H9 (cell line): ENCODE measurements around the gene PRAMEF1. TPM values are rescaled to one million over a fixed set of nuclear protein-coding genes. Genes with fewer than 3 reads are reported as not detected.
"Not testable (repeated sequence)": the region's sequence is repeated elsewhere in the genome, so short reads cannot be mapped to it uniquely, and the experiment has no call there.

Experiments used
- DNase-seq: peaks from one replicate; pipeline ENCODE4 v3.0.0-alpha.2; 2017
- H2AFZ ChIP-seq: one replicate; pipeline ENCODE4 v1.6.1; 2013; ENCODE audit warnings: mild to moderate bottlenecking, low read length, control low read depth, moderate library complexity
- H2AK5ac ChIP-seq: 2 replicates; pipeline ENCODE4 v1.6.1; 2013; ENCODE audit warnings: low read length, control low read depth, mixed read lengths; ENCODE audit not compliant: insufficient read length
- H2BK120ac ChIP-seq: one replicate; pipeline ENCODE4 v1.6.1; 2013; ENCODE audit warnings: low read depth, mild to moderate bottlenecking, low read length, control low read depth, inconsistent platforms; ENCODE audit not compliant: poor library complexity, severe bottlenecking
- H2BK12ac ChIP-seq: 2 replicates; pipeline ENCODE4 v1.6.1; 2013; ENCODE audit warnings: low read length, control low read depth, mixed read lengths, low read depth; ENCODE audit not compliant: insufficient read length
- H2BK15ac ChIP-seq: 2 replicates; pipeline ENCODE4 v1.6.1; 2013; ENCODE audit warnings: low read depth, low read length, control low read depth
- H2BK20ac ChIP-seq: one replicate; pipeline ENCODE4 v1.6.1; 2013; ENCODE audit warnings: low read depth, mild to moderate bottlenecking, low read length, control low read depth, inconsistent platforms; ENCODE audit not compliant: poor library complexity, severe bottlenecking
- H2BK5ac ChIP-seq: 2 replicates; pipeline ENCODE4 v1.6.1; 2013; ENCODE audit warnings: low read length, control low read depth, mixed read lengths; ENCODE audit not compliant: insufficient read length
- H3K14ac ChIP-seq: 2 replicates; pipeline ENCODE4 v1.6.1; 2013; ENCODE audit warnings: low read length, control low read depth; ENCODE audit not compliant: insufficient read depth
- H3K18ac ChIP-seq: 2 replicates; pipeline ENCODE4 v1.6.1; 2013; ENCODE audit warnings: low read depth, mild to moderate bottlenecking, mixed read lengths, low read length, control low read depth; ENCODE audit not compliant: insufficient read length
- H3K23ac ChIP-seq: 2 replicates; pipeline ENCODE4 v1.6.1; 2013; ENCODE audit warnings: low read length, control low read depth, mixed read lengths, low read depth; ENCODE audit not compliant: insufficient read length
- H3K23me2 ChIP-seq: 2 replicates; pipeline ENCODE4 v1.6.1; 2013; ENCODE audit warnings: low read depth, mild to moderate bottlenecking, mixed read lengths, low read length, control low read depth; ENCODE audit not compliant: insufficient read length, poor library complexity, severe bottlenecking
- H3K27ac ChIP-seq: 2 replicates; pipeline ENCODE4 v1.5.1; 2013; ENCODE audit warnings: low read length, control low read depth, mixed read lengths, low read depth; ENCODE audit not compliant: insufficient read length
- H3K27me3 ChIP-seq: 2 replicates; pipeline ENCODE4 v1.6.1; 2013; ENCODE audit warnings: low read length, control low read depth, inconsistent platforms; ENCODE audit not compliant: insufficient read depth
- H3K4ac ChIP-seq: 2 replicates; pipeline ENCODE4 v1.6.1; 2013; ENCODE audit warnings: low read depth, mild to moderate bottlenecking, control low read depth, inconsistent platforms, low read length, moderate library complexity
- H3K4me1 ChIP-seq: 2 replicates; pipeline ENCODE4 v1.6.1; 2013; ENCODE audit warnings: low read length, control low read depth, inconsistent platforms; ENCODE audit not compliant: insufficient read depth
- H3K4me2 ChIP-seq: 2 replicates; pipeline ENCODE4 v1.6.1; 2013; ENCODE audit warnings: low read length, control low read depth, mixed read lengths; ENCODE audit not compliant: insufficient read length, insufficient read depth
- H3K56ac ChIP-seq: 2 replicates; pipeline ENCODE4 v1.6.1; 2013; ENCODE audit warnings: low read depth, mild to moderate bottlenecking, mixed read lengths, low read length, control low read depth; ENCODE audit not compliant: insufficient read length
- H3K79me1 ChIP-seq: 2 replicates; pipeline ENCODE4 v1.6.1; 2013; ENCODE audit warnings: low read depth, mild to moderate bottlenecking, moderate library complexity, low read length, control low read depth, inconsistent platforms; ENCODE audit not compliant: insufficient read depth, poor library complexity, severe bottlenecking
- H3K79me2 ChIP-seq: 2 replicates; pipeline ENCODE4 v1.6.1; 2013; ENCODE audit warnings: low read length, control low read depth, inconsistent platforms; ENCODE audit not compliant: insufficient read depth
- H3K9ac ChIP-seq: 2 replicates; pipeline ENCODE4 v1.6.1; 2013; ENCODE audit warnings: low read length, control low read depth, mixed read lengths; ENCODE audit not compliant: insufficient read length; ENCODE audit errors: extremely low read depth
- H3K9me3 ChIP-seq: one replicate; pipeline ENCODE4 v1.6.1; 2013; ENCODE audit warnings: low read depth, low read length, inconsistent platforms; ENCODE audit not compliant: control insufficient read depth
- H3T11ph ChIP-seq: one replicate; pipeline ENCODE4 v1.6.1; 2013; ENCODE audit warnings: mild to moderate bottlenecking, low read length, control low read depth, inconsistent platforms
- H4K20me1 ChIP-seq: one replicate; pipeline ENCODE4 v1.6.1; 2013; ENCODE audit not compliant: control insufficient read depth, insufficient read length, insufficient read depth
- H4K5ac ChIP-seq: 2 replicates; pipeline ENCODE4 v1.6.1; 2013; ENCODE audit warnings: low read depth, mild to moderate bottlenecking, mixed read lengths, low read length, control low read depth; ENCODE audit not compliant: insufficient read length
- H4K8ac ChIP-seq: replicated peaks from 2 replicates; pipeline ENCODE4 v1.6.1; 2013; ENCODE audit warnings: low read length, control low read depth, mixed read lengths, low read depth; ENCODE audit not compliant: insufficient read length
- H4K91ac ChIP-seq: 2 replicates; pipeline ENCODE4 v1.6.1; 2013; ENCODE audit warnings: low read depth, mild to moderate bottlenecking, moderate library complexity, mixed read lengths, low read length, control low read depth; ENCODE audit not compliant: insufficient read length
- H3K27ac Mint-ChIP-seq, 3 experiments: 2 replicates in 2 of 3; 3 replicates in 1 of 3; pipeline ENCODE4 v1.8.0; 2020 to 2021; ENCODE audit warnings: mixed read lengths in 3 of 3, mild to moderate bottlenecking in 1 of 3, moderate library complexity in 1 of 3
- H3K27me3 Mint-ChIP-seq: 2 replicates; pipeline ENCODE4 v1.8.0; 2021; ENCODE audit warnings: low read depth, mild to moderate bottlenecking, moderate library complexity, mixed read lengths
- H3K36me3 Mint-ChIP-seq, 3 experiments: 2 replicates in 2 of 3; 3 replicates in 1 of 3; pipeline ENCODE4 v1.8.0; 2020 to 2021; ENCODE audit warnings: low read depth in 3 of 3, mixed read lengths in 3 of 3; ENCODE audit not compliant: insufficient read depth in 1 of 3
- H3K4me1 Mint-ChIP-seq, 2 experiments: 2 replicates each; pipeline ENCODE4 v1.8.0; 2020; ENCODE audit warnings: mixed read lengths in 2 of 2
- H3K4me3 Mint-ChIP-seq, 2 experiments: 2 replicates in 1 of 2; 3 replicates in 1 of 2; pipeline ENCODE4 v1.8.0; 2020 to 2021; ENCODE audit warnings: mild to moderate bottlenecking in 2 of 2, mixed read lengths in 2 of 2, moderate library complexity in 1 of 2
- H3K9me3 Mint-ChIP-seq, 2 experiments: 2 replicates in 1 of 2; 3 replicates in 1 of 2; pipeline ENCODE4 v1.8.0; 2020; ENCODE audit warnings: mild to moderate bottlenecking in 2 of 2, mixed read lengths in 2 of 2, moderate library complexity in 1 of 2
- WGBS: extraction: QIAGEN DNeasy Blood & Tissue Kit; methylation state at CpG from one replicate; pipeline ENCODE4 v1.1.7; 2013; ENCODE audit warnings: missing lambda C conversion rate, low lambda C conversion rate, mixed read lengths; ENCODE audit not compliant: insufficient read length; ENCODE audit errors: extremely low coverage; 5-methylcytosine and 5-hydroxymethylcytosine counted together
- long read RNA-seq: library from polyadenylated mRNA; unstranded; transcript quantifications from one replicate; pipeline ENCODE4 v2.0.0, GENCODE V29; 2020
- total RNA-seq: library from RNA; stranded (reverse); gene quantifications from 2 replicates; pipeline ENCODE4 v1.2.1, GENCODE V29; 2021

Gene PRAMEF1, protein sequence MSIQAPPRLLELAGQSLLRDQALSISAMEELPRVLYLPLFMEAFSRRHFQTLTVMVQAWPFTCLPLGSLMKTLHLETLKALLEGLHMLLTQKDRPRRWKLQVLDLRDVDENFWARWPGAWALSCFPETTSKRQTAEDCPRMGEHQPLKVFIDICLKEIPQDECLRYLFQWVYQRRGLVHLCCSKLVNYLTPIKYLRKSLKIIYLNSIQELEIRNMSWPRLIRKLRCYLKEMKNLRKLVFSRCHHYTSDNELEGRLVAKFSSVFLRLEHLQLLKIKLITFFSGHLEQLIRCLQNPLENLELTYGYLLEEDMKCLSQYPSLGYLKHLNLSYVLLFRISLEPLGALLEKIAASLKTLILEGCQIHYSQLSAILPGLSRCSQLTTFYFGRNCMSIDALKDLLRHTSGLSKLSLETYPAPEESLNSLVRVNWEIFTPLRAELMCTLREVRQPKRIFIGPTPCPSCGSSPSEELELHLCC
- not detected in 2 replicates for total RNA-seq
- long read RNA-seq = 0 reads

GRCh38 chr1:12791097-12791496 lies at the start of gene PRAMEF1:
Gene PRAMEF1 (plus strand): TSS chr1:12791397. CDS start chr1:12793228, 1,831 bp downstream.
- H3T11ph ChIP-seq, H3K4ac ChIP-seq, H2BK15ac ChIP-seq, H3K4me3 Mint-ChIP-seq, H3K27me3 ChIP-seq, H3K27ac Mint-ChIP-seq, H2BK120ac ChIP-seq, H3K4me2 ChIP-seq, H3K36me3 Mint-ChIP-seq, H3K9ac ChIP-seq, H3K56ac ChIP-seq, H3K27me3 Mint-ChIP-seq, H4K5ac ChIP-seq, H4K91ac ChIP-seq, H3K4me1 Mint-ChIP-seq, H3K23ac ChIP-seq, H3K79me2 ChIP-seq, H3K79me1 ChIP-seq, H3K23me2 ChIP-seq, H2BK5ac ChIP-seq, H2AFZ ChIP-seq, H3K14ac ChIP-seq, H3K9me3 ChIP-seq, H4K20me1 ChIP-seq, H3K18ac ChIP-seq, H3K4me1 ChIP-seq, DNase-seq, H2AK5ac ChIP-seq, H2BK20ac ChIP-seq, H2BK12ac ChIP-seq, H4K8ac ChIP-seq, H3K27ac ChIP-seq: not testable (repeated sequence)
- no CpG with 5 or more reads among the region's 5 CpGs for WGBS
- peaks cover 41 to 54% of the 10 kb centered on the region in 2 experiments for H3K9me3 Mint-ChIP-seq
